DOHH2 (cell line): ENCODE measurements around the gene UBE2L3.
A peak's percentile ranks its signal among the peaks of the same experiment; 100 is the strongest.

ENCODE experiments used
- EZH2phosphoT487 ChIP-seq: fragments of 200-600 bp; sonication (generic); IDR thresholded peaks from 2 replicates; pipeline ENCODE4 v1.6.1; 2017; ENCODE audit warnings: borderline replicate concordance, mild to moderate bottlenecking, antibody characterized with exemption, low read length, moderate library complexity, mixed read lengths
- TF ChIP-seq, protein P1 (sequence below): fragments of 200-600 bp; sonication (generic); IDR thresholded peaks from one replicate; pipeline ENCODE4 v1.5.1; 2014; ENCODE audit warnings: antibody characterized with exemption, mild to moderate bottlenecking, low read depth, low read length; ENCODE audit not compliant: poor library complexity, severe bottlenecking

DNA sequence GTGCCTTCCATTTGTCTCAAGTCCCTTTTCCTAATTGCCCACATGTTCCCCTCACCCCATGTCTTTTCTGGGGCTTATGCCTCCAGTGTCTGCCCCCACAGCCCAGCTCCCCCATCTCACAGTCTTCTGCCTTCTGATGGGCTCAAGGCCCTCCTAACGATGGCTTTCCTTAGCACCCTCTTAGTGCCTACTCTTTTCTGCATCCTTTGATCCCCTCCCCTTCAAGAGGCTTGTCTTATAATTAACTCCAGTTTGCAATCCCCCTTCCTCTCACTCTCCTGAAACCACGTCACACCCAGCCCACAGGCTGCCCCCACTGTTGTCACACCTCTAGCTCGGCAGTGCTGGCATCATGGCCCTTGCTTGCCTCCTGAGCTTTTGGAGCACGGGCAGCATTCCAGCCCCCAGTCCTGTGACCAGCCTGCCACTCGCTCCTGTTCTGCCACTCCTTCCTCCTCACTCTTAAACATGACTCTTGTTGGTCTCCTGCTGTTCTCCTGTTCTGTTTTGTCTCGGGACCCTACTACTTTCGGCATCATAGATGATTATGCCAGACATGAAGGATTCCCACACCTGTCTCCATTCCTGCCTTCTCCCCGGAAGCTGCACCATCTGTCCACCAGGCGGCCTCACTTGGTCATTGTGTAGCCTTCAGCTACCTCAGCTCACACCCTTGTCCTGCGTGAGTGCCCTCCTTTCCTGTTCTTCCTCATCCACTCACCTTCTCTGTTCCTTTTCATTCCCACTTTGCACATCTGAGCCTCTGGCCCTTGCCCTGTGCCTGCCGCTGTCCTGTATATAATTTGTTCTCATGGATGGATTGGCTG is 26.1 kb downstream of the UBE2L3 start:
- TF ChIP-seq, protein P1, sequence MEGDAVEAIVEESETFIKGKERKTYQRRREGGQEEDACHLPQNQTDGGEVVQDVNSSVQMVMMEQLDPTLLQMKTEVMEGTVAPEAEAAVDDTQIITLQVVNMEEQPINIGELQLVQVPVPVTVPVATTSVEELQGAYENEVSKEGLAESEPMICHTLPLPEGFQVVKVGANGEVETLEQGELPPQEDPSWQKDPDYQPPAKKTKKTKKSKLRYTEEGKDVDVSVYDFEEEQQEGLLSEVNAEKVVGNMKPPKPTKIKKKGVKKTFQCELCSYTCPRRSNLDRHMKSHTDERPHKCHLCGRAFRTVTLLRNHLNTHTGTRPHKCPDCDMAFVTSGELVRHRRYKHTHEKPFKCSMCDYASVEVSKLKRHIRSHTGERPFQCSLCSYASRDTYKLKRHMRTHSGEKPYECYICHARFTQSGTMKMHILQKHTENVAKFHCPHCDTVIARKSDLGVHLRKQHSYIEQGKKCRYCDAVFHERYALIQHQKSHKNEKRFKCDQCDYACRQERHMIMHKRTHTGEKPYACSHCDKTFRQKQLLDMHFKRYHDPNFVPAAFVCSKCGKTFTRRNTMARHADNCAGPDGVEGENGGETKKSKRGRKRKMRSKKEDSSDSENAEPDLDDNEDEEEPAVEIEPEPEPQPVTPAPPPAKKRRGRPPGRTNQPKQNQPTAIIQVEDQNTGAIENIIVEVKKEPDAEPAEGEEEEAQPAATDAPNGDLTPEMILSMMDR: peak; percentile 24
- no peak for TF ChIP-seq EZH2phosphoT487
